OCI-LY3 (cell line): ENCODE results near the gene ZEB1.

Experiments used
- CTCF ChIP-seq: fragments of 200-600, 300-600 bp; sonication (generic); IDR thresholded peaks from 2 replicates; pipeline ENCODE4 v1.5.1; 2014; ENCODE audit warnings: antibody characterized with exemption, low read length, low read depth
- EZH2phosphoT487 ChIP-seq: fragments of 200-600 bp; shearing (Covaris generic); IDR thresholded peaks from 2 replicates; pipeline ENCODE4 v1.6.1; 2018; ENCODE audit warnings: antibody characterized with exemption, mixed run types, low read depth

- TF ChIP-seq CTCF (no peak), EZH2phosphoT487 (no peak)
Observed at GRCh38 chr10:31418481-31418880, 99.5 kb downstream of the ZEB1 start.
